Stimulated activated naive CD4-positive, alpha-beta T cell treated with Interleukin-2 at 50 U/mL for 16 hours (primary cell): ENCODE results near the gene SOX13.

Source experiments
- DNase-seq: peaks from one replicate; lab custom pipeline; 2025; lab: John Stamatoyannopoulos, UW

The SOX13 gene

GRCh38 chr1:204154568-204155255, 81.8 kb downstream of the SOX13 start:
- no peak for DNase-seq

- DNase-seq, result no peak
Observed at GRCh38 chr1:204155881-204156280, 83.0 kb downstream of the SOX13 start.

- DNase-seq, result no peak
Observed at GRCh38 chr1:204157962-204158361, 85.0 kb downstream of the SOX13 start.

GRCh38 chr1:204161609-204162493, 88.9 kb downstream of the SOX13 start:
- no peak for DNase-seq

- peak; percentile 63 for DNase-seq
Observed at GRCh38 chr1:204162494-204163074, 89.7 kb downstream of the SOX13 start.

GRCh38 chr1:204166219-204166618, 93.3 kb downstream of the SOX13 start, which contains the start of gene REN:
REN (minus strand) TSS chr1:204166337; CDS start chr1:204166293, 44 bp downstream.
- DNase-seq, result no peak

GRCh38 chr1:204167730-204168129, 94.8 kb downstream of the SOX13 start:
- DNase-seq, result no peak

GRCh38 chr1:204169858-204170257, 96.9 kb downstream of the SOX13 start:
- no peak for DNase-seq

GRCh38 chr1:204170494-204171155, 97.7 kb downstream of the SOX13 start:
- no peak for DNase-seq

- DNase-seq, result no peak
Observed at GRCh38 chr1:204171751-204172178, 98.8 kb downstream of the SOX13 start.

GRCh38 chr1:204172404-204173029, 99.6 kb downstream of the SOX13 start:
- no peak for DNase-seq

- no peak for DNase-seq
Observed at GRCh38 chr1:204174958-204175357, 102.0 kb downstream of the SOX13 start.

- no peak for DNase-seq
Observed at GRCh38 chr1:204176049-204176448, 103.1 kb downstream of the SOX13 start.

GRCh38 chr1:204177133-204177532, 104.2 kb downstream of the SOX13 start:
- no peak for DNase-seq
